ENCODE measurements around the gene DPYSL3. TPM values are rescaled to one million over a fixed set of nuclear protein-coding genes. Genes with fewer than 3 reads are reported as not detected.

Gene DPYSL3
- total RNA-seq, 2 experiments from 2014 or later, result 0.13 to 0.38 TPM

GRCh38 chr5:147464211-147464610, 45.7 kb downstream of the DPYSL3 start:
- ChIA-PET CTCF (interaction anchor here (1.2 to 1.9 kb wide), 2 partner anchors 13 to 359 kb away, joined by 3 to 7 read pairs; no protein-coding TSS in a partner anchor), POLR2A (no interaction called here)
- ATAC-seq (no peak), DNase-seq (no peak)
- Mint-ChIP-seq H3K9me3 (no peaks in the 10 kb centered on the region), H3K36me3 (ENCODE audit: low read depth) (no peaks in the 10 kb centered on the region), H3K27me3 (peaks cover 5% of the 10 kb centered on the region), H3K4me1 (ENCODE audit: low read depth) (no peaks in the 10 kb centered on the region), H3K27ac (no peak overlapping the region), H3K4me3 (no peak overlapping the region)
- intact Hi-C loops (cut with micrococcal nuclease), result no loop called here
- no peak for TF ChIP-seq CTCF (IDR thresholded peaks at IDR 0.05)

- no peaks in the 10 kb centered on the region for H3K4me1 Mint-ChIP-seq (ENCODE audit: low read depth)
- ChIA-PET CTCF (interaction anchor here (1.0 kb wide), 1 partner anchor 362 kb away, joined by 3 read pairs; no protein-coding TSS in a partner anchor), POLR2A (no interaction called here)
- no peak for DNase-seq
- no peaks in the 10 kb centered on the region for H3K36me3 Mint-ChIP-seq (ENCODE audit: low read depth)
- ATAC-seq, result no peak
- H3K4me3 Mint-ChIP-seq, result no peak overlapping the region
- no peak overlapping the region for H3K27ac Mint-ChIP-seq
- H3K9me3 Mint-ChIP-seq, result no peaks in the 10 kb centered on the region
- H3K27me3 Mint-ChIP-seq, result peaks cover 11% of the 10 kb centered on the region
- no peak for TF ChIP-seq CTCF (IDR thresholded peaks at IDR 0.05)
- intact Hi-C loops (cut with micrococcal nuclease), result no loop called here
Observed at GRCh38 chr5:147461915-147462314, 48.0 kb downstream of the DPYSL3 start.

GRCh38 chr5:147460380-147460779, 49.5 kb downstream of the DPYSL3 start:
- no peaks in the 10 kb centered on the region for H3K4me1 Mint-ChIP-seq (ENCODE audit: low read depth)
- H3K9me3 Mint-ChIP-seq, result no peaks in the 10 kb centered on the region
- H3K27ac Mint-ChIP-seq, result no peak overlapping the region
- no peak overlapping the region for H3K4me3 Mint-ChIP-seq
- DNase-seq, result no peak
- no peak for ATAC-seq
- intact Hi-C loops (cut with micrococcal nuclease), result no loop called here
- POLR2A ChIA-PET, result no interaction called here
- no peak for TF ChIP-seq CTCF (IDR thresholded peaks at IDR 0.05)
- CTCF ChIA-PET, result no interaction called here
- no peaks in the 10 kb centered on the region for H3K36me3 Mint-ChIP-seq (ENCODE audit: low read depth)
- H3K27me3 Mint-ChIP-seq, result peaks cover 24% of the 10 kb centered on the region

- DNase-seq, result no peak
- Mint-ChIP-seq H3K36me3 (ENCODE audit: low read depth) (no peaks in the 10 kb centered on the region), H3K27ac (no peak overlapping the region), H3K4me3 (no peak overlapping the region), H3K4me1 (ENCODE audit: low read depth) (peaks cover 2% of the 10 kb centered on the region), H3K9me3 (no peaks in the 10 kb centered on the region), H3K27me3 (peaks cover 39% of the 10 kb centered on the region)
- intact Hi-C loops (cut with micrococcal nuclease), result loop anchor here (5.0 kb wide), 1 partner anchor 119 kb away; no protein-coding TSS in a partner anchor
- POLR2A ChIA-PET, result no interaction called here
- ATAC-seq, result no peak
- CTCF ChIA-PET, result no interaction called here
- TF ChIP-seq CTCF (IDR thresholded peaks at IDR 0.05), result no peak
Observed at GRCh38 chr5:147458581-147458980, 51.3 kb downstream of the DPYSL3 start.

- intact Hi-C loops (cut with micrococcal nuclease), result loop anchor here (5.0 kb wide), 1 partner anchor 121 kb away; no protein-coding TSS in a partner anchor
- POLR2A ChIA-PET, result no interaction called here
- no peak for ATAC-seq
- H3K36me3 Mint-ChIP-seq (ENCODE audit: low read depth), result no peaks in the 10 kb centered on the region
- TF ChIP-seq CTCF (IDR thresholded peaks at IDR 0.05), result no peak
- no peaks in the 10 kb centered on the region for H3K9me3 Mint-ChIP-seq
- no peak overlapping the region for H3K4me3 Mint-ChIP-seq
- CTCF ChIA-PET, result interaction anchor here (1.5 kb wide), 1 partner anchor 19 kb away, joined by 5 read pairs; no protein-coding TSS in a partner anchor
- H3K27ac Mint-ChIP-seq, result no peak overlapping the region
- no peak for DNase-seq
- H3K27me3 Mint-ChIP-seq, result peaks cover 54% of the 10 kb centered on the region
- H3K4me1 Mint-ChIP-seq (ENCODE audit: low read depth), result peaks cover 9% of the 10 kb centered on the region
Observed at GRCh38 chr5:147455822-147456450, 53.9 kb downstream of the DPYSL3 start.
